K562 (cell line): ENCODE data around the gene RGS14. TPM values are rescaled to one million over a fixed set of nuclear protein-coding genes. Genes with fewer than 3 reads are reported as not detected.

Experiments
- ARNT ChIP-seq, 2 experiments: fragments of 450-650 bp; IDR thresholded peaks; 2 replicates each; pipeline ENCODE4 v1.6.1; 2016; ENCODE audit warnings: mild to moderate bottlenecking in 1 of 2
- BHLHE40 ChIP-seq: IDR thresholded peaks from 2 replicates; pipeline ENCODE4 v1.6.1; 2011; ENCODE audit warnings: low read length, improper control_type of control experiment
- CTBP1 ChIP-seq: fragments of 450-650 bp; IDR thresholded peaks from 2 replicates; pipeline ENCODE4 v1.6.1; 2016; ENCODE audit warnings: borderline replicate concordance
- FOXK1 ChIP-seq: sonication (generic); formaldehyde crosslinking; IDR thresholded peaks from 2 replicates; pipeline ENCODE4 v1.8.0; 2022; ENCODE audit warnings: missing genetic modification reagents, mild to moderate bottlenecking, borderline replicate concordance
- HDAC1 ChIP-seq, 2 experiments: fragments of 450-650 bp; IDR thresholded peaks; 2 replicates each; pipeline ENCODE4 v1.6.1; 2016 to 2017; ENCODE audit warnings: inconsistent platforms in 1 of 2, mild to moderate bottlenecking in 1 of 2, moderate library complexity in 1 of 2
- KDM1A ChIP-seq, 2 experiments: fragments of 450-650 bp; IDR thresholded peaks; 2 replicates each; pipeline ENCODE4 v1.6.1; 2016; ENCODE audit warnings: mild to moderate bottlenecking in 2 of 2
- MBD1 ChIP-seq: fragments of 250-450 bp; sonication (Bioruptor Pico); IDR thresholded peaks from 2 replicates; pipeline ENCODE4 v1.8.0; 2022; ENCODE audit warnings: inconsistent platforms
- NR2C2 ChIP-seq, 2 experiments: fragments of 200-800 bp in 1 of 2; sonication (Bioruptor generic) in 1 of 2; sonication (generic) in 1 of 2; formaldehyde crosslinking in 1 of 2; IDR thresholded peaks; 2 replicates each; pipeline versions ENCODE4 v1.6.1 to v1.8.0; 2016 to 2022; ENCODE audit warnings: mild to moderate bottlenecking in 1 of 2, missing compliant biosample characterization in 1 of 2, missing genetic modification characterization in 1 of 2, missing genetic modification reagents in 1 of 2
- PTRF ChIP-seq: fragments of 450-650 bp; IDR thresholded peaks from 2 replicates; pipeline ENCODE4 v1.6.1; 2016; ENCODE audit warnings: mild to moderate bottlenecking, missing genetic modification characterization, missing compliant biosample characterization
- RNF2 ChIP-seq: sonication (generic); IDR thresholded peaks from 2 replicates; pipeline ENCODE4 v1.6.1; 2016
- SETDB1 ChIP-seq: IDR thresholded peaks from one replicate; pipeline ENCODE4 v1.6.1; 2012; ENCODE audit warnings: low read length, control low read depth, inconsistent platforms
- SFPQ ChIP-seq: fragments of 200-400 bp; formaldehyde crosslinking; IDR thresholded peaks from 2 replicates; pipeline ENCODE4 v1.6.1; 2017; ENCODE audit warnings: mild to moderate bottlenecking, low read depth, low read length, moderate library complexity
- SMARCE1 ChIP-seq: fragments of 450-650 bp; IDR thresholded peaks from 2 replicates; pipeline ENCODE4 v1.7.1; 2016; ENCODE audit warnings: mild to moderate bottlenecking
- TCF7 ChIP-seq: sonication (generic); IDR thresholded peaks from 2 replicates; pipeline ENCODE4 v1.6.1; 2016; ENCODE audit warnings: antibody characterized with exemption, borderline replicate concordance
- polyA plus RNA-seq, 8 experiments: library from polyadenylated mRNA; depleted of rRNA in 4 of 8; stranded (reverse) in 5 of 8; unstranded in 3 of 8; fragments of >200 nt; fragmentation: Nextera tagmentation in 2 of 8; fragmentation: Illumina TruSeq in 1 of 8; extraction: Ambion mirVana in 2 of 8; extraction: Trizol in 1 of 8; gene quantifications; 2 replicates each; pipeline versions ENCODE4 v1.2.1 to v1.2.3, GENCODE V29; 2011 to 2014; ENCODE audit warnings: inconsistent platforms in 1 of 8, missing spikeins in 1 of 8
- total RNA-seq, 7 experiments: library from RNA; depleted of rRNA in 6 of 7; stranded (reverse); fragments of >200 nt in 6 of 7; fragmentation: Illumina TruSeq in 2 of 7; extraction: Trizol in 2 of 7; gene quantifications; 2 replicates each; pipeline versions ENCODE4 v1.2.1 to v1.2.3, GENCODE V29; 2011 to 2021; ENCODE audit warnings: low replicate concordance in 1 of 7
- TF ChIP-seq, protein P1 (sequence below), 2 experiments: fragments of 450-650 bp; formaldehyde crosslinking in 1 of 2; IDR thresholded peaks; 2 replicates each; pipeline versions ENCODE4 v1.4.0 to v1.6.1; 2014 to 2020; ENCODE audit warnings: mild to moderate bottlenecking in 2 of 2, borderline replicate concordance in 1 of 2, low read depth in 1 of 2

Gene RGS14
- total and polyA plus RNA-seq, 9 of the 15 experiments (the other 6 are each of a cell fraction or from before 2014, with no cell fraction given) = 0.28 to 75.9 (median 34.5) TPM

- TF ChIP-seq SFPQ (no peak), PTRF (tag) (no peak), KDM1A (IDR thresholded peaks at IDR 0.05) (no peak), CTBP1 (peak; percentile 38; the same call in 1 of the 2 replicates), NR2C2 (CRISPR knock-in tag; IDR thresholded peaks at IDR 0.05) (0 out of 2 replicates have a peak, but pooled peaks have one; percentile 37), NR2C2 (tag; IDR thresholded peaks at IDR 0.05) (peak; percentile 56), BHLHE40 (peak; percentile 96), TCF7 (no peak), SMARCE1 (peak; percentile 71; the same call in 1 of the 2 replicates), MBD1 (no peak), SETDB1 (no peak), RNF2 (peak; percentile 73; the same call in 1 of the 2 replicates), HDAC1 (IDR thresholded peaks at IDR 0.05) (peak in 1 of 2 experiments; percentile 44; a peak in 1 of 4 replicates), ARNT (IDR thresholded peaks at IDR 0.05) (no peak; a peak in 1 of 4 replicates), FOXK1 (CRISPR knock-in tag) (no peak)
- TF ChIP-seq, protein P1, sequence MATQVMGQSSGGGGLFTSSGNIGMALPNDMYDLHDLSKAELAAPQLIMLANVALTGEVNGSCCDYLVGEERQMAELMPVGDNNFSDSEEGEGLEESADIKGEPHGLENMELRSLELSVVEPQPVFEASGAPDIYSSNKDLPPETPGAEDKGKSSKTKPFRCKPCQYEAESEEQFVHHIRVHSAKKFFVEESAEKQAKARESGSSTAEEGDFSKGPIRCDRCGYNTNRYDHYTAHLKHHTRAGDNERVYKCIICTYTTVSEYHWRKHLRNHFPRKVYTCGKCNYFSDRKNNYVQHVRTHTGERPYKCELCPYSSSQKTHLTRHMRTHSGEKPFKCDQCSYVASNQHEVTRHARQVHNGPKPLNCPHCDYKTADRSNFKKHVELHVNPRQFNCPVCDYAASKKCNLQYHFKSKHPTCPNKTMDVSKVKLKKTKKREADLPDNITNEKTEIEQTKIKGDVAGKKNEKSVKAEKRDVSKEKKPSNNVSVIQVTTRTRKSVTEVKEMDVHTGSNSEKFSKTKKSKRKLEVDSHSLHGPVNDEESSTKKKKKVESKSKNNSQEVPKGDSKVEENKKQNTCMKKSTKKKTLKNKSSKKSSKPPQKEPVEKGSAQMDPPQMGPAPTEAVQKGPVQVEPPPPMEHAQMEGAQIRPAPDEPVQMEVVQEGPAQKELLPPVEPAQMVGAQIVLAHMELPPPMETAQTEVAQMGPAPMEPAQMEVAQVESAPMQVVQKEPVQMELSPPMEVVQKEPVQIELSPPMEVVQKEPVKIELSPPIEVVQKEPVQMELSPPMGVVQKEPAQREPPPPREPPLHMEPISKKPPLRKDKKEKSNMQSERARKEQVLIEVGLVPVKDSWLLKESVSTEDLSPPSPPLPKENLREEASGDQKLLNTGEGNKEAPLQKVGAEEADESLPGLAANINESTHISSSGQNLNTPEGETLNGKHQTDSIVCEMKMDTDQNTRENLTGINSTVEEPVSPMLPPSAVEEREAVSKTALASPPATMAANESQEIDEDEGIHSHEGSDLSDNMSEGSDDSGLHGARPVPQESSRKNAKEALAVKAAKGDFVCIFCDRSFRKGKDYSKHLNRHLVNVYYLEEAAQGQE (IDR thresholded peaks at IDR 0.05; ENCODE audit: borderline replicate concordance) = peak; percentile 48; the same call in 1 of the 2 replicates
- TF ChIP-seq, protein P1 (CRISPR knock-in tag; IDR thresholded peaks at IDR 0.05; ENCODE audit: low read depth) = no peak
Measured at GRCh38 chr5:177366528-177367322, 9.0 kb downstream of the RGS14 start (continued).
